ENCODE results near the gene CSMD2.

The CSMD2 gene

GRCh38 chr1:33944846-33945245 lies 220.2 kb downstream of the CSMD2 start:
- DNase-seq (ENCODE audit: extremely low read depth, low read depth): no peak
- TF ChIP-seq, protein P1, sequence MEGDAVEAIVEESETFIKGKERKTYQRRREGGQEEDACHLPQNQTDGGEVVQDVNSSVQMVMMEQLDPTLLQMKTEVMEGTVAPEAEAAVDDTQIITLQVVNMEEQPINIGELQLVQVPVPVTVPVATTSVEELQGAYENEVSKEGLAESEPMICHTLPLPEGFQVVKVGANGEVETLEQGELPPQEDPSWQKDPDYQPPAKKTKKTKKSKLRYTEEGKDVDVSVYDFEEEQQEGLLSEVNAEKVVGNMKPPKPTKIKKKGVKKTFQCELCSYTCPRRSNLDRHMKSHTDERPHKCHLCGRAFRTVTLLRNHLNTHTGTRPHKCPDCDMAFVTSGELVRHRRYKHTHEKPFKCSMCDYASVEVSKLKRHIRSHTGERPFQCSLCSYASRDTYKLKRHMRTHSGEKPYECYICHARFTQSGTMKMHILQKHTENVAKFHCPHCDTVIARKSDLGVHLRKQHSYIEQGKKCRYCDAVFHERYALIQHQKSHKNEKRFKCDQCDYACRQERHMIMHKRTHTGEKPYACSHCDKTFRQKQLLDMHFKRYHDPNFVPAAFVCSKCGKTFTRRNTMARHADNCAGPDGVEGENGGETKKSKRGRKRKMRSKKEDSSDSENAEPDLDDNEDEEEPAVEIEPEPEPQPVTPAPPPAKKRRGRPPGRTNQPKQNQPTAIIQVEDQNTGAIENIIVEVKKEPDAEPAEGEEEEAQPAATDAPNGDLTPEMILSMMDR (IDR thresholded peaks at IDR 0.05; ENCODE audit: low read depth, low read length): no peak

- DNase-seq (ENCODE audit: extremely low read depth, low read depth): peak; percentile 71
- TF ChIP-seq, protein P1 (IDR thresholded peaks at IDR 0.05; ENCODE audit: low read depth, low read length): no peak
Measured at GRCh38 chr1:33943978-33944377, 221.1 kb downstream of the CSMD2 start.

GRCh38 chr1:33932871-33933270 lies 232.2 kb downstream of the CSMD2 start:
- no peak for DNase-seq (ENCODE audit: extremely low read depth, low read depth)

GRCh38 chr1:33931111-33931475 lies 233.9 kb downstream of the CSMD2 start:
- TF ChIP-seq, protein P1 (IDR thresholded peaks at IDR 0.05; ENCODE audit: low read depth, low read length): no peak
- no peak for DNase-seq (ENCODE audit: extremely low read depth, low read depth)

More at GRCh38 chr1:33932871-33933270, 232.2 kb downstream of the CSMD2 start:
- TF ChIP-seq, protein P1 (IDR thresholded peaks at IDR 0.05; ENCODE audit: low read depth, low read length): no peak

- TF ChIP-seq, protein P1 (IDR thresholded peaks at IDR 0.05; ENCODE audit: low read depth, low read length): no peak
- DNase-seq (ENCODE audit: extremely low read depth, low read depth): no peak
Measured at GRCh38 chr1:33930346-33931110, 234.5 kb downstream of the CSMD2 start.

DNA sequence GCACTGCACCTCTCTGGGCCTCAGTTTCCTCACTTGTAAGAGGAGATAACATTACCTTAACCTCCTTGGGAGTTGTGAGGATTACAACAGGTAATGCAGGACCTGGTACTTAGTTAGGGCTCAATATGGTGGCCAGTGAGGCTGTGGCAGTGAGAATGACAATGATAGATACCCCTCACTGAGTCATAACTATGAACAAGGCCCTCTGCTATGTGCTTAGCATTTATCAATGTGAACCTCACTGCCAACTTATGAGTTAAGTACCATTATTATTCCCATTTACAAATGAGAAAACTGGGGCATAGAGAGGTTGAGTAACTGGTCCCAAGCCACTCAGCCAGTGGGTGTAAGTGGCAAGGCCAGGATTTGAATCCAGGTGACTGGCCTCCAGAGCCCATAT lies 236.8 kb downstream of the CSMD2 start:
- DNase-seq (ENCODE audit: extremely low read depth, low read depth): no peak
- TF ChIP-seq, protein P1 (IDR thresholded peaks at IDR 0.05; ENCODE audit: low read depth, low read length): no peak

GRCh38 chr1:33927721-33928120 lies 237.3 kb downstream of the CSMD2 start:
- TF ChIP-seq, protein P1 (IDR thresholded peaks at IDR 0.05; ENCODE audit: low read depth, low read length): no peak
- DNase-seq (ENCODE audit: extremely low read depth, low read depth): no peak

Data from AG09319 (cell line).